Urinary bladder (tissue), 4 donors: ENCODE measurements around the gene KIRREL1. TPM values are rescaled to one million over a fixed set of nuclear protein-coding genes. Genes with fewer than 3 reads are reported as not detected.

ENCODE experiments used
- DNase-seq: peaks from one replicate; pipeline ENCODE4 v3.0.0-alpha.2; 2015; ENCODE audit errors: extremely low spot score
- H3K27ac ChIP-seq: one replicate; pipeline ENCODE4 v1.5.1; 2013; ENCODE audit warnings: low read depth, mild to moderate bottlenecking, moderate library complexity
- H3K36me3 ChIP-seq: one replicate; pipeline ENCODE4 v1.6.1; 2013; ENCODE audit warnings: mild to moderate bottlenecking, moderate library complexity; ENCODE audit not compliant: insufficient read depth
- H3K4me1 ChIP-seq: one replicate; pipeline ENCODE4 v1.6.1; 2013; ENCODE audit warnings: mild to moderate bottlenecking, moderate library complexity; ENCODE audit not compliant: insufficient read depth
- H3K4me3 ChIP-seq: one replicate; pipeline ENCODE4 v1.5.1; 2013; ENCODE audit warnings: low read depth, low read length
- WGBS: extraction: QIAGEN DNeasy Blood & Tissue Kit; methylation state at CpG from one replicate; pipeline ENCODE4 v1.1.7; 2013; 5-methylcytosine and 5-hydroxymethylcytosine counted together
- polyA plus RNA-seq: library from polyadenylated mRNA; stranded (reverse); fragments of 200-250 nt; gene quantifications from one replicate; pipeline ENCODE4 v1.2.3, GENCODE V29; 2013
- total RNA-seq: library from RNA; depleted of rRNA; stranded (reverse); fragments of >200 nt; gene quantifications from one replicate; pipeline ENCODE4 v1.2.3, GENCODE V29; 2014
- donor health status: healthy with polysubstance abuse.
- donor health status: healthy.

Gene KIRREL1
- total and polyA plus RNA-seq, 2 donors: 37.1 to 48.6 TPM

GRCh38 chr1:157963713-157964112 lies 29.7 kb upstream of the KIRREL1 start:
- DNase-seq: peak; percentile 42
- Histone ChIP-seq H3K4me1 (no peaks in the 10 kb centered on the region), H3K4me3 (no peak overlapping the region), H3K27ac (no peak overlapping the region), H3K36me3 (no peaks in the 10 kb centered on the region)
- WGBS: 12% methylated on average over 5 of the region's 5 CpGs

DNA sequence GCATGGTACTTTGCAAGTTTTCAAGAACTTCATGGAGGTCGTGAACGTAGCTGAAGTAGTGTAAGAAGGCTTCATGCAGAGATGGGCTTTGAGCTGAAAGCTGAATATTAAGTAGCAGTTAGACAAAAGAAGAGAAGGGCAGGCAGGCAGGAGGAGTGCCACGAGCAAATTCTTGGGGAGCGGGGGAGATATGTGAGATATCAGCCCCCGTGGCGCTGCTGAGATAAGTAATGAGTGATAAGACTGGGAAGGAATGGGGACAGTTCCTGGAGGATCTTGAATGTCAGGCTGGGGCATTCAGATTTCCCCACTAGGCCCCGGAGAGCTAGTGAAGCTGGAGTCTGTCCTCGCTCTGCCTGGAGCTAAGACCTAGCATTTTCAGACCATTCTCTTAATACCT lies 27.9 kb upstream of the KIRREL1 start:
- no peak for DNase-seq
- 57% methylated on average over 8 of the region's 8 CpGs for WGBS
- Histone ChIP-seq H3K4me3 (no peak overlapping the region), H3K27ac (no peak overlapping the region), H3K4me1 (no peaks in the 10 kb centered on the region), H3K36me3 (no peaks in the 10 kb centered on the region)

DNA sequence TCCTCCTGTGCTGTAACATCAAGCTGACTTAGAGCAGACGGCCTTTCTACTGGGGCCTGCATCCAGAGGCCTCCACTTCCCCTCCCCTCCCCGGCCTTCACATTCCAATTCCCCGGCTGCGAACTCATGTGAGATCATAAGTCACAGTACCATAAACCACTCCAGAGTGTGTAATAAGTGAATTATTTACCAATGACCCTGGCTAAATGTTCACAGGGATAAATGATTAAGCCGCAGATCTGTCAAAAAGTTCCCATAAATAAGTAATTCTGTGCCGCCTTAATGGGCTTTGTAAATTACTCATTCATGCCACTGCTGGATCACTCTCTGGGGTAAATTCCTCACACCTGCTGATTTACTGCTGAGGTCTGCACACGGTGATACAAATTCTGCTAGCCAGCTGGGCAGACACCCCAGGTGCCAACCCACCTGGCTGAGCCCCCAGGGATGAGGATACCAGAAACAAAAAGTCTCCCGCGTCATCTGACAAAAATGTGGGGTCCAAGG lies 27.4 kb upstream of the KIRREL1 start:
- H3K4me1 ChIP-seq: no peaks in the 10 kb centered on the region
- WGBS: 49% methylated on average over 9 of the region's 9 CpGs
- no peak for DNase-seq
- H3K36me3 ChIP-seq: no peaks in the 10 kb centered on the region
- H3K27ac ChIP-seq: no peak overlapping the region
- H3K4me3 ChIP-seq: no peak overlapping the region

DNA sequence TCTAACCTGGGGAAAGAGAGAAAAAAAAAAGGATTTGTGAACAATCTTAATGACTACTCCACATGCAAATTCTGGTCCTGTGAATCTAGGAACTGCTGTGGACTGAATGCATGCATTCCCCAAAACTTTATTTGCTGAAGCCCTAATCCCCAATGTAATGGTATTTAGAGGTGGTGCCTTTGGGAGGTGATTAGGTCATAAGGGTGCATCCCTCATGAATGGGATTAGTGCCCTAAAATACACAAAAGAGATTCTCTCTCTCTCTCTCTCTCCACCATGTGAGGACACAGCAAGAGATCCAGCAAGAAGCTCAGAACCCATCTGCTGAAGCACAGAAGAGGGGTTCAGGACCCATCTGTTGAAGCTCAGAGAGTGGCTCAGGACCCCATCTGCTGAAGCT lies 26.2 kb upstream of the KIRREL1 start:
- H3K36me3 ChIP-seq: no peaks in the 10 kb centered on the region
- no peak overlapping the region for H3K4me3 ChIP-seq
- DNase-seq: no peak
- H3K4me1 ChIP-seq: no peaks in the 10 kb centered on the region
- H3K27ac ChIP-seq: no peak overlapping the region

- Histone ChIP-seq H3K4me1 (no peaks in the 10 kb centered on the region), H3K36me3 (no peaks in the 10 kb centered on the region), H3K27ac (no peak overlapping the region), H3K4me3 (no peak overlapping the region)
- DNase-seq: no peak
- 57% methylated on average over 7 of the region's 7 CpGs for WGBS
Observed at GRCh38 chr1:157968508-157968907, 24.9 kb upstream of the KIRREL1 start.

- Histone ChIP-seq H3K4me1 (no peaks in the 10 kb centered on the region), H3K27ac (no peak overlapping the region), H3K36me3 (no peaks in the 10 kb centered on the region), H3K4me3 (no peak overlapping the region)
- 33% methylated on average over 2 of the region's 2 CpGs for WGBS
- DNase-seq: no peak
Observed at GRCh38 chr1:157968946-157969345, 24.5 kb upstream of the KIRREL1 start.

DNA sequence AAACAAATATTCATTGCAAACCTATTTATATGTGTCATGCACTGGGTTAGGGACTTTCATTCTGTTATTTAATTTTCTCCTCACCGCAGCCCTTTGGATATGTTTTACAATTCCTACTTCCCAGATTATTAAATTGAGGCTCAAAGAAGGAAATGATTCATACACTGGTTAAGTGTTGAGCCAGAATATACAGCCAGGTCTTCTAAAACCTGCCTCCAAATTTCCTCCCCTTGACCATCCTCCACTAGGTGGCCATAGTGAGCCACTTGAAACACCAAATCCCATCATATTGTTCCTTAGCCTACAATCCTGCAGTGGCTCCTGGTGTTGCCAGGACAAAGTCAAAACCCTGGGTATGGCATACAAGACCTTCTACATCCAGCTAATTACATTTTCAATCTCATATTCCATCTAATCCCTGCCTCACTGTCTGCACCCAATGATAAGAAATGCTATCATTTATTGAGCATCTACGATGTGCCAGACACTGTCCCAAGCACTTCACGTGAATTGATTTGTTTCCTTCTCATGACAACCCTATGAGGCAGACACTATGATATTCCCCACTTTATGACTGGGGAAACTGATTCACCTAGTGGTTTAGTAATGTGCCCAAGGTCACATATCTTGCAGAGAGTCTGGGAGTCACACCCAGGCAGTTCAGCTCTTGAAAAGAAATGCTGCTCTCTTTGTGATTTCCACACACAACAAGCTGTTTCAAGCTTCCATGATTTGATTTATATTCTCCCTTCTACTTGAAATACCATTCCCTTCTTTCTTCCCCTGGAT lies 23.6 kb upstream of the KIRREL1 start:
- no peak overlapping the region for H3K4me3 ChIP-seq
- H3K36me3 ChIP-seq: no peaks in the 10 kb centered on the region
- DNase-seq: no peak
- no peaks in the 10 kb centered on the region for H3K4me1 ChIP-seq
- no peak overlapping the region for H3K27ac ChIP-seq
- 72% methylated on average over 3 of the region's 3 CpGs for WGBS

GRCh38 chr1:157971769-157972168 lies 21.7 kb upstream of the KIRREL1 start:
- no peak for DNase-seq
- Histone ChIP-seq H3K27ac (no peak overlapping the region), H3K4me3 (no peak overlapping the region), H3K4me1 (no peaks in the 10 kb centered on the region), H3K36me3 (no peaks in the 10 kb centered on the region)

GRCh38 chr1:157975228-157975950 lies 18.1 kb upstream of the KIRREL1 start:
- no peak overlapping the region for H3K4me3 ChIP-seq
- no peak overlapping the region for H3K27ac ChIP-seq
- H3K36me3 ChIP-seq: no peaks in the 10 kb centered on the region
- 68% methylated on average over 2 of the region's 2 CpGs for WGBS
- no peaks in the 10 kb centered on the region for H3K4me1 ChIP-seq
- DNase-seq: no peak

DNA sequence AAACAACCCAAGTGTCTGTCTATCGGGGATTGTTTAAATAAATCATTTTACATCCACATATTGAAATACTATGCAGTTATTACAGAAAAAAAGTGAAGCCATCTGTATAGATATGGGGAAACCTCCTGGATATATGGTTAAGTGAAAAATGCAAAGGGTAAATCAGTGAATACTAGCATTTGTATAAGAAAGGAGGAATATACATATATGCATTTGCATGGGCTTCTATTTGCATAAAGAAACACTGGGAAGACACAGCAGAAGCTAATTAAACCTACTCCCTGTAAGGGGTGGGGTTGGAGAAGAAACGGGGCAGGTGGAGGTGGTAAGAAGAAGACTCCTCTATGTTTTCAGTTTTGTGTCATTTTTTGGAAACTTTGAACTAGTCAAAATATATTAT lies 16.6 kb upstream of the KIRREL1 start:
- 87% methylated on average over 2 of the region's 2 CpGs for WGBS

DNA sequence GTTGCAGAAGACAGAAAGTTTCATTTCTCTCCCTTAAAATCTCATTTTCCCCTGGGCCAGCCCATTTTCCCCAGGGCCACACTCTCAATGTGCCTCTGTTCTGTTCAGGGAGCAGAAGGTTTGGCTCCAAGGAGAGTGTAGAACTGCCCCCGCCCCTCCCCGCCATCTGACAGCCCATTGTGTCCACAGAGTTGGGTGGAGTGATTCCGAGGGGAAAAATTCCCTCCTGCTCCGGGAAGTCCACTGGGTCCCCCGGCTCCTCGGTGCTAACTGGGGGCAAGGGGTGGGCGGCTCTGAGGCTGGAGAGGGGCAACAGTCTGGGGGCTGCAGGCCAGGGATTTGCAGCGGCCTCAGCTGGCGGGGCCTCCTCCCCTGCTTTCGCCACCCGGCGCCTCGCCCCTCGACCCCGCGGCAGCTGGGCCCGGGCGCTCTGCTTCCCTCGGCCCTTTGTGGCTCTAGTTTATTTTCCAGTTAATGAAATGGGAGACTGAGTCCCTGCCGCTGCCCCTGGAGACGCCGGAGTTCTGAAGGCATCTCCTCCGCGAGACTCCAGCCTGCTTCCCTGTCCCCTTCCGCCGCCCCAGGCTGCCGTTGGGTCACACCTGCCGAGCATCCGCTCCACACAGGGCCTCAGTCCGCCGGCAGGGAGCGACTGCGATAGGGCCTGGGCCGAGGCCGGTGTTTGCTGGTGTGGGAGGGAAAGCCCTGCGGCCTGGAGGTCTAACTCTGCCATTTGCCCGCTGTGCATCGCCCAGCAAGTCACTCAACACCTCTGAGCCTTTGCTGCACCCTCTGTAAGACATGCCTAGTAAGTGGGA lies 14.7 kb upstream of the KIRREL1 start:
- DNase-seq: no peak
- H3K27ac ChIP-seq: no peak overlapping the region

More for the DNA sequence above, 16.6 kb upstream of the KIRREL1 start:
- Histone ChIP-seq H3K4me3 (no peak overlapping the region), H3K27ac (no peak overlapping the region), H3K36me3 (no peaks in the 10 kb centered on the region), H3K4me1 (no peaks in the 10 kb centered on the region)
- no peak for DNase-seq

GRCh38 chr1:157982136-157982535 lies 11.3 kb upstream of the KIRREL1 start:
- Histone ChIP-seq H3K4me1 (no peaks in the 10 kb centered on the region), H3K4me3 (no peak overlapping the region), H3K36me3 (no peaks in the 10 kb centered on the region), H3K27ac (no peak overlapping the region)
- WGBS: 74% methylated on average over 2 of the region's 2 CpGs
- DNase-seq: no peak

More for the DNA sequence above, 14.7 kb upstream of the KIRREL1 start:
- H3K36me3 ChIP-seq: no peaks in the 10 kb centered on the region
- H3K4me1 ChIP-seq: no peaks in the 10 kb centered on the region
- no peak overlapping the region for H3K4me3 ChIP-seq
- 21% methylated on average over 38 of the region's 38 CpGs for whole genome bisulfite sequencing

DNA sequence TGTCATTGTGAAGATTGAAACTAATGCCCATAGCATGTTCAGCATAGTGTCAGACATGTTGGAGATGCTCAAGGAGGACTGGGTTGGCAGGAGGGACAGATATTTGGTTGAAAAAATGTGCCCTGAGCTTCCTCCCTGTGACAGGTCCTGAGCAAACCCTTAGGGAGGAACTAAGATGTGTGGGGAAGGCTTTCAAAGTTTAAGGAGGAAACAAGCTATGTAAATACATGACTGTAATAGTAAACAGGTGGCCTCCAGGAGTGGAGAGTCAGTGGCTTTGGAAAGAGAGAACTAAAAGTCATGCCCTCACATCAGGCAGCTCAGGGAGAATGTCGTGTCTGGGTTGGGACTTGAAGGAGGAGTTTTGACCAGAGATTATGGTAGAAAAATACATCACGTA lies 9.7 kb upstream of the KIRREL1 start:
- no peaks in the 10 kb centered on the region for H3K4me1 ChIP-seq
- no peak for DNase-seq
- H3K27ac ChIP-seq: no peak overlapping the region
- WGBS: 68% methylated on average over 2 of the region's 2 CpGs
- no peak overlapping the region for H3K4me3 ChIP-seq
- H3K36me3 ChIP-seq: no peaks in the 10 kb centered on the region
